K562 (cell line): Measurements from ENCODE around the gene TP53BP2. TPM values are rescaled to one million over a fixed set of nuclear protein-coding genes. Genes with fewer than 3 reads are reported as not detected.
A peak's percentile ranks its signal among the peaks of the same experiment; 100 is the strongest.

ENCODE experiments used
- BCLAF1 ChIP-seq, 2 experiments: fragments of 450-650 bp in 1 of 2; IDR thresholded peaks; 2 replicates each; pipeline ENCODE4 v1.6.1; 2011 to 2017; ENCODE audit warnings: low read depth in 2 of 2, antibody characterized with exemption in 1 of 2, borderline replicate concordance in 1 of 2, low read length in 1 of 2, mild to moderate bottlenecking in 1 of 2, mixed read lengths in 1 of 2; ENCODE audit not compliant: control insufficient read depth in 1 of 2
- BRD4 ChIP-seq: fragments of 200-600 bp; sonication (generic); IDR thresholded peaks from 2 replicates; pipeline ENCODE4 v1.6.1; 2017; ENCODE audit warnings: inconsistent platforms
- CBFA2T3 ChIP-seq: fragments of 450-650 bp; IDR thresholded peaks from 2 replicates; pipeline ENCODE4 v1.6.1; 2017
- CEBPG ChIP-seq, 3 experiments: fragments of 200-800 bp in 1 of 3; sonication (Bioruptor generic) in 1 of 3; sonication (generic) in 1 of 3; formaldehyde crosslinking in 1 of 3; IDR thresholded peaks in 2 of 3; conservative IDR thresholded peaks in 1 of 3; 2 replicates each; pipeline versions ENCODE4 v1.6.1 to v1.8.0; 2016 to 2022; ENCODE audit warnings: missing compliant biosample characterization in 2 of 3, missing genetic modification characterization in 2 of 3, mild to moderate bottlenecking in 1 of 3, missing genetic modification reagents in 1 of 3
- CHD4 ChIP-seq: fragments of 200-600 bp; sonication (generic); IDR thresholded peaks from 3 replicates; pipeline ENCODE4 v1.6.1; 2012; ENCODE audit warnings: low read depth, mild to moderate bottlenecking, mixed read lengths, low read length, inconsistent platforms; ENCODE audit not compliant: insufficient read depth, insufficient replicate concordance, poor library complexity, severe bottlenecking
- E2F1 ChIP-seq: sonication (generic); formaldehyde crosslinking; IDR thresholded peaks from 2 replicates; pipeline ENCODE4 v1.8.1; 2023; ENCODE audit warnings: mild to moderate bottlenecking, missing genetic modification reagents, moderate library complexity
- EHMT2 ChIP-seq: fragments of 450-650 bp; IDR thresholded peaks from 2 replicates; pipeline ENCODE4 v1.6.1; 2018; ENCODE audit warnings: antibody characterized with exemption
- FOXJ2 ChIP-seq: fragments of 200-800 bp; sonication (Bioruptor generic); IDR thresholded peaks from 2 replicates; pipeline ENCODE4 v1.6.1; 2016; ENCODE audit warnings: missing genetic modification characterization, missing compliant biosample characterization
- GABPA ChIP-seq: fragments of 200-800 bp; sonication (Bioruptor generic); conservative IDR thresholded peaks from 2 replicates; pipeline ENCODE4 v1.6.1; 2016; ENCODE audit warnings: low read depth, missing genetic modification characterization, missing compliant biosample characterization
- GATAD2B ChIP-seq: fragments of 450-650 bp; IDR thresholded peaks from 2 replicates; pipeline ENCODE4 v1.6.1; 2017; ENCODE audit warnings: mild to moderate bottlenecking, borderline replicate concordance
- IFI16 ChIP-seq: fragments of 250-450 bp; sonication (Bioruptor Pico); IDR thresholded peaks from 2 replicates; pipeline ENCODE4 v2.1.2; 2022; ENCODE audit warnings: mild to moderate bottlenecking, inconsistent platforms
- MBD2 ChIP-seq: sonication (generic); IDR thresholded peaks from 2 replicates; pipeline ENCODE4 v1.6.1; 2016; ENCODE audit warnings: low read depth, borderline replicate concordance
- MYC ChIP-seq, 2 experiments: fragments of 250-450 bp in 1 of 2; sonication (Bioruptor Pico) in 1 of 2; IDR thresholded peaks; 2 replicates each; pipeline versions ENCODE4 v1.5.1 to v1.6.1; 2012 to 2021; ENCODE audit warnings: low read depth in 2 of 2, borderline replicate concordance in 1 of 2, improper control_type of control experiment in 1 of 2, low read length in 1 of 2, mild to moderate bottlenecking in 1 of 2, moderate library complexity in 1 of 2
- RBM22 ChIP-seq: fragments of 200-400 bp; formaldehyde crosslinking; IDR thresholded peaks from 2 replicates; pipeline ENCODE4 v1.6.1; 2018; ENCODE audit warnings: low read length, low read depth; ENCODE audit not compliant: poor library complexity, severe bottlenecking
- SMAD4 ChIP-seq: fragments of 250-450 bp; sonication (Bioruptor Pico); conservative IDR thresholded peaks from 2 replicates; pipeline ENCODE4 v1.8.0; 2021; ENCODE audit warnings: inconsistent platforms, mild to moderate bottlenecking, moderate library complexity
- TRIM24 ChIP-seq, 2 experiments: fragments of 450-650 bp; IDR thresholded peaks; 2 replicates each; pipeline ENCODE4 v1.6.1; 2016
- ZBTB9 ChIP-seq: fragments of 450-650 bp; formaldehyde crosslinking; IDR thresholded peaks from 2 replicates; pipeline ENCODE4 v1.4.0; 2020; ENCODE audit warnings: mild to moderate bottlenecking, moderate library complexity
- polyA plus RNA-seq, 8 experiments: library from polyadenylated mRNA; depleted of rRNA in 4 of 8; stranded (reverse) in 5 of 8; unstranded in 3 of 8; fragments of >200 nt; fragmentation: Nextera tagmentation in 2 of 8; fragmentation: Illumina TruSeq in 1 of 8; extraction: Ambion mirVana in 2 of 8; extraction: Trizol in 1 of 8; gene quantifications; 2 replicates each; pipeline versions ENCODE4 v1.2.1 to v1.2.3, GENCODE V29; 2011 to 2014; ENCODE audit warnings: inconsistent platforms in 1 of 8, missing spikeins in 1 of 8
- total RNA-seq, 7 experiments: library from RNA; depleted of rRNA in 6 of 7; stranded (reverse); fragments of >200 nt in 6 of 7; fragmentation: Illumina TruSeq in 2 of 7; extraction: Trizol in 2 of 7; gene quantifications; 2 replicates each; pipeline versions ENCODE4 v1.2.1 to v1.2.3, GENCODE V29; 2011 to 2021; ENCODE audit warnings: low replicate concordance in 1 of 7
- TF ChIP-seq, protein P1 (sequence below): sonication (generic); formaldehyde crosslinking; IDR thresholded peaks from 2 replicates; pipeline ENCODE4 v1.8.0; 2022; ENCODE audit warnings: mild to moderate bottlenecking, low read depth, missing genetic modification reagents

TP53BP2 gene
- total and polyA plus RNA-seq, 9 of the 15 experiments (the other 6 are each of a cell fraction or from before 2014, with no cell fraction given) = 17.0 to 69.6 (median 40.1) TPM

DNA sequence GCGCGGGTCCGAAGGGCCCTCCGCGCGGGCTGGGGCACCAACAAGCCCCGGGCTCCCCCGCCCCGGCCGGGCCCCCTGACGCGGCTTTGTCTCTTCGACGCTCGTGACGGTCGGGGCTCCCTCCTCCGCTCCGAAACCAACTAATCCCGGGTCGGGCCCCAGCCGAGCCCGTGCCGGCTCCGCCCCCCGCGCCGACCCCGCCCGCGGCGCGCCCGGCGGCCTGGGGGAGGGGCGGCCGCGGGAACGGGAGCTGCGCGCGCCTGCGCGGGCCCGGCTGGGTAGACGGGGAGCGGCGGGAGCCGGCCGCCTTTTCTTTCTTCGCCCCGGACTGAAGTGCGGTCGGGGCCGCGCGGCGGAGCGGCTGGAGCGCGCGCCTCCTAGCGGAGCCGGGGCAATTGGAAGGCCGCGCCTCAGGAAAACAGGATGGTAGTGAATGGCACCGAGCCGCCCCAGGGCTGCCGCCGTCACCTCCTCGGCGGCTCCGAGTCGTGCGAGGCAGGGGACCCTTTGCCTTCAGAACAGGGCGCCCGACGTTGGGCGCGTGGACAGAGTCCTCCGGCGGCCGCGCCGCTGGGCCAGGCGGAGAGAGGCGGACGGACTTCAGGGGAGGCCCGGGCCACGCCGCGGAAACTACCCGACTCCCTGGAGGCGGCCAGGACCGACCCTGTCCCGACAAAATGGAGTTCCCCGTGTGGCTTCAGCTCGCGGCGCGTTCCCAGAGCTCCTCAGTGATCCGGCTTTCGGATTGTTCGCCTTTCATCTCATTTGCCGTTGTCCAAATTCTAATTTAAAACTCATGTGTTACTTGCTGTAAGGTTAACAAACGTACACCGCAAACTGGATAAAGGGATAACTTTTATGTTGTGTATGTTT is at the start of gene TP53BP2 (continued):
- TF ChIP-seq FOXJ2 (tag) = no peak
- peak in 1 of 2 experiments; percentile 67; a peak in 1 of 4 replicates for TF ChIP-seq BCLAF1 (IDR thresholded peaks at IDR 0.05; ENCODE audit: borderline replicate concordance in 1 of 2, control insufficient read depth in 1 of 2, low read depth in 2 of 2, low read length in 1 of 2)
- TF ChIP-seq BRD4 = peak; percentile 66
- no peak for TF ChIP-seq CEBPG (CRISPR knock-in tag; IDR thresholded peaks at IDR 0.05)
- no peak for TF ChIP-seq CEBPG (tag; conservative IDR thresholded peaks at IDR 0.05 in 1 of 2, IDR thresholded peaks at IDR 0.05 in 1 of 2)
- peak; percentile 54; the same call in 1 of the 2 replicates for TF ChIP-seq GABPA (tag)
- TF ChIP-seq RBM22 = peak; percentile 91
- peak; percentile 23 for TF ChIP-seq CBFA2T3
- TF ChIP-seq IFI16 (CRISPR knock-in tag) = no peak
- no peak for TF ChIP-seq CHD4
- TF ChIP-seq EHMT2 = no peak
- peak; percentile 95 for TF ChIP-seq SMAD4 (CRISPR knock-in tag)
- TF ChIP-seq ZBTB9 = peak; percentile 96
- TF ChIP-seq TRIM24 (IDR thresholded peaks at IDR 0.05) = 0 out of 4 replicates have a peak, but pooled peaks of 1 of the 2 experiments have one; percentile 42
- TF ChIP-seq E2F1 = peak; percentile 83
- peak; percentile 88 for TF ChIP-seq MYC (IDR thresholded peaks at IDR 0.05; ENCODE audit: low read depth, low read length)
- peak; percentile 92; the same call in 1 of the 2 replicates for TF ChIP-seq MYC (CRISPR knock-in tag; IDR thresholded peaks at IDR 0.05; ENCODE audit: borderline replicate concordance, low read depth)
- TF ChIP-seq, protein P1, sequence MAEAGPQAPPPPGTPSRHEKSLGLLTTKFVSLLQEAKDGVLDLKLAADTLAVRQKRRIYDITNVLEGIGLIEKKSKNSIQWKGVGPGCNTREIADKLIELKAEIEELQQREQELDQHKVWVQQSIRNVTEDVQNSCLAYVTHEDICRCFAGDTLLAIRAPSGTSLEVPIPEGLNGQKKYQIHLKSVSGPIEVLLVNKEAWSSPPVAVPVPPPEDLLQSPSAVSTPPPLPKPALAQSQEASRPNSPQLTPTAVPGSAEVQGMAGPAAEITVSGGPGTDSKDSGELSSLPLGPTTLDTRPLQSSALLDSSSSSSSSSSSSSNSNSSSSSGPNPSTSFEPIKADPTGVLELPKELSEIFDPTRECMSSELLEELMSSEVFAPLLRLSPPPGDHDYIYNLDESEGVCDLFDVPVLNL (CRISPR knock-in tag) = 0 out of 2 replicates have a peak, but pooled peaks have one; percentile 10
- TF ChIP-seq MBD2 = peak; percentile 67; the same call in 1 of the 2 replicates
- TF ChIP-seq GATAD2B = 0 out of 2 replicates have a peak, but pooled peaks have one; percentile 78
